Upper lobe of right lung (tissue), 1 donor: Measurements from ENCODE around the gene SRP14. TPM values are rescaled to one million over a fixed set of nuclear protein-coding genes. Genes with fewer than 3 reads are reported as not detected.

ENCODE experiments used
- ATAC-seq: fragments of 200-7000 bp; cut with Tn5 transposase; one replicate; pipeline ENCODE4 v1.9.1; 2020; ENCODE audit warnings: mild to moderate bottlenecking, moderate library complexity
- DNase-seq: peaks from one replicate; pipeline ENCODE4 v3.0.0-alpha.2; 2020
- H3K27ac ChIP-seq: fragments of 200-600 bp; one replicate; pipeline ENCODE4 v1.8.0; 2022
- H3K27me3 ChIP-seq: fragments of 200-600 bp; one replicate; pipeline ENCODE4 v1.8.0; 2022; ENCODE audit warnings: mild to moderate bottlenecking
- H3K36me3 ChIP-seq: fragments of 200-600 bp; one replicate; pipeline ENCODE4 v1.8.0; 2022
- H3K4me1 ChIP-seq: fragments of 200-600 bp; one replicate; pipeline ENCODE4 v1.8.0; 2022
- H3K4me3 ChIP-seq: fragments of 200-600 bp; one replicate; pipeline ENCODE4 v1.8.0; 2022; ENCODE audit warnings: mild to moderate bottlenecking
- H3K9me3 ChIP-seq: fragments of 200-600 bp; one replicate; pipeline ENCODE4 v1.8.0; 2022
- CTCF ChIP-seq: fragments of 200-600 bp; IDR thresholded peaks from one replicate; pipeline ENCODE4 v1.8.0; 2022; ENCODE audit warnings: antibody characterized with exemption
- intact Hi-C: fragments of 100-400 bp; cut with DNase I; formaldehyde crosslinking; loops from one replicate; pipeline ENCODE4 v1.11.0; 2022
- total RNA-seq: library from RNA; stranded (reverse); fragmentation: NEBNext Ultra II Directional; extraction: Animal tissue kit (Norgen Biotek cat#: 25700); gene quantifications from one replicate; pipeline ENCODE4 v1.2.1, GENCODE V29; 2021
- donor health status: DM: no; HTN: yes; CAD: no; lungs with severe emphysema.

Gene SRP14
- total RNA-seq, 1 donor from 2014 or later = 132 TPM

DNA sequence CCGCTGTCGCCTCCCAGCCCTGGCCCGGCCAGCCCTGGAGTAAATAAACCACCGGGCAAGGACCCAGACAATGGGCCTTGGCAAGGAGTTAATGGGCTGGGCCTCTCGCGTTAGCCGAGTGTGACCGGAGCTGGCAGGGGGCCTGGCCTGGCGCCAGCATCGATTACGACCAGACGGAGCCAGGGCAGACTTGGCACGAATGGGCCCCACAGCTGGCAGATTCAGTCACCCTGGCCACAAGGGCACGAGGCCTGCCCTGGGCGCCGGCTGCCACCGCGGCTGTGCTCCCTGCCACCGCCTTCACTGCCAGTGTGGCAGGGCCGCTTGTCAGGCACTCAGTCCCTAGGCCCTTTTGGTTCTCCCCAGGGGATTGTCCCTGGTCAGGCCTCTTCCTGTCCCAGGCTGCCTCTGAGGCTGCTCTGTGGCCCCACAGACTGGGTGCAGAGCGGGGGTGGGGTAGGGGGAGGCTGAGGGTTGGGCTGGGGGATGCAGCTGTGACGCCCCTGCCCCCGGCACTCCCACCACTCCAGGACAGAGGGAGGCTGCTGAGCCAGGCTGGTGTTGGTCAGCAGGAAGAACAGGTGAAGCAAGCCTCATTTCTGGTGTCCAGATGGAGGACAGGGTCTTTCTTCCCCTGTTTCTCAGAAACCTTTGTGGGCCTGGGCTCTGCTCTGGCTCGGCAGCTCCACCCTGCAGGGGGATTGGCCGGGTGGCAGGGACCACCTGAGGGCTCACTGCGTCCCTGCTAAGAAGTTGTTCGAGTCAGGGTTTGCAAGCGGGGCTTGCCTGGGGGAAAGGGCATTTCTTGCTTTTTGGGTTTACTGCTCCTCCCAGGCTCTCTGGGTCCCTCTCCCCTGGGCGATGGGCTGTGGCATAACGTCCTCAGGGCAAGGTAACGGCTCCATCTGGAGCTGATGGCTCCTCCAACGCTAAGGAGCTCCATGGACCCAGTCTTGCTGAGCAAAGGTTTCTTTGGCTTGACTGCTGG lies 30.5 kb upstream of the SRP14 start:
- ATAC-seq (peak; percentile 93), DNase-seq (peak; percentile 96)
- no peaks in the 10 kb centered on the region for H3K36me3 ChIP-seq
- no peaks in the 10 kb centered on the region for H3K27me3 ChIP-seq
- TF ChIP-seq CTCF = no peak
- H3K4me1 ChIP-seq = peaks cover 22% of the 10 kb centered on the region
- intact Hi-C loops = no loop called here
- H3K27ac ChIP-seq = peak overlapping the region; percentile 76
- no peak overlapping the region for H3K4me3 ChIP-seq
- no peaks in the 10 kb centered on the region for H3K9me3 ChIP-seq

DNA sequence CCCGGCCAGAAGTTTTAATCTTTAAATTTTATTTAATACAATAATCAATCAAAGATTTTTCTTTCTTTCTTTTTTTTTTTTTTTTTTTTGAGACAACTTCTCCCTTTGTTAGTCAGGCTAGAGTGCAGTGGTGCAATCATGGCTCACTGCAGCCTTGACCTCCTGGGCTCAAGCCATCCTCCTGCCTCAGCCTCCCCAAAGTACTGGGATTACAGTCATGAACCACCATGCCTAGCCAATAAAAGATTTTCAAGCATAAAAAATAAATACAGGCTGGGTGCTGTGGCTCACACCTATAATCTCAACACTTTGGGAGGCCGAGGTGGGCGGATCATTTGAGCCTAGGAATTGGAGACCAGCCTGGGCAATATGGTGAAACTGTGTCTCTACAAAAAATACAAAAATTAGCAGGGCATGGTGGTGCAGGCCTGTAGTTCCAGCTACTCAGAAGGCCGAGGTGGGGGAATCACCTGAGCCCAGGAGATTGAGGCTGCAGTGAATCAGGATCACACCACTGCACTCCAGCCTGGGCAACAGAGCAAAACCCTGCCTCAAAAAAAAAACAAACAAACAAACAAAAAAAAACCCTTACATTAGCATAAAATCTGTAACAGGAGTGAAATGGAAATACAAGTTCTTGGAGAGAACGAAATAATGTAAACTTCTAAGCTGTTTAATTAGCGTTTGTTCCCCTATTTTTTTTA lies 29.1 kb upstream of the SRP14 start:
- H3K27me3 ChIP-seq = no peaks in the 10 kb centered on the region
- intact Hi-C loops = no loop called here
- no peak for DNase-seq
- no peak overlapping the region for H3K4me3 ChIP-seq
- no peak overlapping the region for H3K27ac ChIP-seq
- TF ChIP-seq CTCF = no peak
- peaks cover 22% of the 10 kb centered on the region for H3K4me1 ChIP-seq
- no peaks in the 10 kb centered on the region for H3K9me3 ChIP-seq
- H3K36me3 ChIP-seq = no peaks in the 10 kb centered on the region
- no peak for ATAC-seq

DNA sequence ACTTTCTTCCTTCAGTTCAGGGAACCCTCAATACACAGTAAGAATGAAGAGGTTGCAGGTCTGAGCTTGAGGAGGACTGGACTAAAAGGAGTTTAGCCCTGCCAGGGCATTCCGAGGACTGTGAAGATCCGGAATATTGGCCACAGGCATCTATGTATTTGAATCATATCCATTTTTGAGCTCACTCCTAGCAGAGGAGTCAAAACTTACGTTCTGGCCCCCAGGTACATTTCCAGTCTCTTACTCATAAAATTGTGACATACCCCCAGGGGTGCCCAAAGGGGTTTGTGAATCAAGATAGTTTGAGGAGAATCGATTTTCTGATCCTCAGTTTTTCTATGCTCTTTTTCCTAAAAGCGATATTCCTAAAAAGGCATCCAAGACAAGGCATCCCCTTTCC lies 27.6 kb upstream of the SRP14 start:
- no peaks in the 10 kb centered on the region for H3K36me3 ChIP-seq
- H3K4me1 ChIP-seq = peaks cover 22% of the 10 kb centered on the region
- no peaks in the 10 kb centered on the region for H3K27me3 ChIP-seq
- no peak overlapping the region for H3K27ac ChIP-seq
- DNase-seq (no peak), ATAC-seq (no peak)
- H3K9me3 ChIP-seq = no peaks in the 10 kb centered on the region
- intact Hi-C loops = no loop called here
- no peak for TF ChIP-seq CTCF
- no peak overlapping the region for H3K4me3 ChIP-seq

DNA sequence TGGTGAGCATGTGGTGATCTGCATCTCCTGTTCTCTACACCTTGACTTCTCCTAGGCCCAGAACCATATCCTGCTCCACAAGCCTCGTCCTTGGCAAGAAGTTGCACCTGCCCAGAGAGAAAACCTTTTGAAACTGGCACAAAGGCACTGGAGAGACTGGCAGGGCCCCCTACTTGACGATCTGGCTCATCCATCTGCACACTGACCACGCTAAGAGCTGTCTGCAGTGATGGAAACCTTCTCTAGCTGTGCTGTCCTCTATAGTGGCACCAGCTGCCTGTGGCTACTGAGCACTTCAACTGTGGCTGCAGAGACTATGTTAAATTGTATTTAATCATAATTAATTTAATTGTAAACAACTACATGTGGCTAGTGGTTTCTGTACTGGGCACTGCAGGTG lies 26.2 kb upstream of the SRP14 start:
- intact Hi-C loops = no loop called here
- ATAC-seq = no peak
- no peaks in the 10 kb centered on the region for H3K27me3 ChIP-seq
- no peak for TF ChIP-seq CTCF
- no peak for DNase-seq
- no peaks in the 10 kb centered on the region for H3K9me3 ChIP-seq
- H3K4me3 ChIP-seq = no peak overlapping the region
- peaks cover 22% of the 10 kb centered on the region for H3K4me1 ChIP-seq
- no peak overlapping the region for H3K27ac ChIP-seq
- H3K36me3 ChIP-seq = no peaks in the 10 kb centered on the region

GRCh38 chr15:40064231-40064894 lies 25.4 kb upstream of the SRP14 start:
- Histone ChIP-seq H3K27ac (no peak overlapping the region), H3K9me3 (no peaks in the 10 kb centered on the region), H3K4me1 (peaks cover 15% of the 10 kb centered on the region), H3K4me3 (no peak overlapping the region), H3K27me3 (no peaks in the 10 kb centered on the region), H3K36me3 (no peaks in the 10 kb centered on the region)
- ATAC-seq = no peak
- no peak for TF ChIP-seq CTCF
- intact Hi-C loops = no loop called here
- no peak for DNase-seq
